Suprapubic skin (tissue), 4 donors: ENCODE data around the gene MAD1L1.

Experiments used
- EP300 ChIP-seq: sonication (generic); formaldehyde crosslinking; IDR thresholded peaks from one replicate; pipeline ENCODE4 v1.6.1; 2017; ENCODE audit warnings: antibody characterized with exemption
- POLR2A ChIP-seq, 2 donors: fragments of 450-650 bp; IDR thresholded peaks; one replicate each; pipeline ENCODE4 v1.6.1; 2017; ENCODE audit warnings: antibody characterized with exemption in 2 of 2, mild to moderate bottlenecking in 2 of 2, moderate library complexity in 2 of 2
- POLR2AphosphoS5 ChIP-seq, 3 donors: sonication (generic); formaldehyde crosslinking; IDR thresholded peaks; one replicate each; pipeline ENCODE4 v1.6.1; 2017; ENCODE audit warnings: antibody characterized with exemption in 3 of 3
- TF ChIP-seq, protein P1 (sequence below), 2 donors: fragments of 200-600 bp in 1 of 2; fragments of 450-650 bp in 1 of 2; sonication (generic) in 1 of 2; IDR thresholded peaks; one replicate each; pipeline ENCODE4 v1.5.1; 2016 to 2019; ENCODE audit warnings: antibody characterized with exemption in 2 of 2, mild to moderate bottlenecking in 1 of 2, moderate library complexity in 1 of 2

DNA sequence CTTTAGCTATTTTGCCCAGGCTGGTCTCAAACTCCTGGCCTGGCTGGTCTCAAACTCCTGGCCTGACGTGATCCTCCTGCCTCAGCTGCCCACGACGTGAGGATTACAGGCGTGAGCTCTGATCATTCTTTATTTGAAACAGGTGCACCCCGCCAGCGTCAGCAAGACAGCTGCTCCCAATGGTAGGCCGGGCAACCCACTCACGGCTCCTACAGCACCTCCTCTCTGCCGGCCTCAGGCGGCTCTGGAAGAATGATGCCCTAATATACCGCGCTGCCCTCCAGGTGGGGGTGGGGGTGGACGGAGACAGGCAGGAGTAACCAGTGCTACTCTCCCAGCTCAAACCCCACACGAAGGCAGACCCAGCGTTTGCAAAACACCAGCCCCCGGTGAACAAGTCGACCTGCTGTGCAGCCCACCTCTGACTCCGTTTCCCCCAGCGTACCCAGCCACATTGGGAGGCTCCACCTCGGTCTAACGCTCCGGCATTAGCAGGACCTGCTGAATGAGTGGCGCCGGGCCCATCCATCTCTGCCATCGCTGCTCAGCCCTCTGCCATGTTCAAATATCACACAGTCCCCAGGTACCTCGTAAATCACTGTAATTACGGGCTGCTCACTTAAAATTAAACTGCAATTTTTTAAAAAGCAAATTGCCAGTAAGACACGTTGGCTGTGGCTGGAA lies 414.0 kb downstream of the MAD1L1 start:
- TF ChIP-seq, protein P1, sequence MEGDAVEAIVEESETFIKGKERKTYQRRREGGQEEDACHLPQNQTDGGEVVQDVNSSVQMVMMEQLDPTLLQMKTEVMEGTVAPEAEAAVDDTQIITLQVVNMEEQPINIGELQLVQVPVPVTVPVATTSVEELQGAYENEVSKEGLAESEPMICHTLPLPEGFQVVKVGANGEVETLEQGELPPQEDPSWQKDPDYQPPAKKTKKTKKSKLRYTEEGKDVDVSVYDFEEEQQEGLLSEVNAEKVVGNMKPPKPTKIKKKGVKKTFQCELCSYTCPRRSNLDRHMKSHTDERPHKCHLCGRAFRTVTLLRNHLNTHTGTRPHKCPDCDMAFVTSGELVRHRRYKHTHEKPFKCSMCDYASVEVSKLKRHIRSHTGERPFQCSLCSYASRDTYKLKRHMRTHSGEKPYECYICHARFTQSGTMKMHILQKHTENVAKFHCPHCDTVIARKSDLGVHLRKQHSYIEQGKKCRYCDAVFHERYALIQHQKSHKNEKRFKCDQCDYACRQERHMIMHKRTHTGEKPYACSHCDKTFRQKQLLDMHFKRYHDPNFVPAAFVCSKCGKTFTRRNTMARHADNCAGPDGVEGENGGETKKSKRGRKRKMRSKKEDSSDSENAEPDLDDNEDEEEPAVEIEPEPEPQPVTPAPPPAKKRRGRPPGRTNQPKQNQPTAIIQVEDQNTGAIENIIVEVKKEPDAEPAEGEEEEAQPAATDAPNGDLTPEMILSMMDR (IDR thresholded peaks at IDR 0.05), result no peak
- TF ChIP-seq POLR2A (IDR thresholded peaks at IDR 0.05), result no peak
- no peak for TF ChIP-seq POLR2AphosphoS5 (IDR thresholded peaks at IDR 0.05)
- no peak for TF ChIP-seq EP300
